Heart left ventricle (tissue), 13 donors: Measurements from ENCODE around the gene ZNF860.

ENCODE experiments used
- CTCF ChIP-seq, 12 donors: fragments of 200-600 bp; sonication (generic) in 4 of 12; IDR thresholded peaks; one replicate each; pipeline versions ENCODE4 v1.5.0 to v1.8.0; 2018 to 2022; ENCODE audit warnings: antibody characterized with exemption in 12 of 12, mild to moderate bottlenecking in 5 of 12
- POLR2A ChIP-seq, 2 donors: fragments of 450-650 bp; IDR thresholded peaks; one replicate each; pipeline ENCODE4 v1.6.1; 2017; ENCODE audit warnings: antibody characterized with exemption in 2 of 2, mild to moderate bottlenecking in 2 of 2, moderate library complexity in 2 of 2
- donor health status: ischemic (EF 13 %, LVEDD 7.1; RV severe dilation, severe dysfunction).
- donor health status: DM: no; HTN: yes; CAD: no.
- donor health status: DM: no; HTN: no; CAD: no.
- donor health status: ischemic (EF 25% LVEDD 6.9; RV normal size, moderate dysfunction).
- donor health status: ischemic (EF 25% LVEDD 5.7; RV mildly dilated, moderate dysfunction).
- donor health status: ischemic (EF 35%, LVEDD 5.7; RV mildly dilated, moderate dysfunction).
- donor health status: nonischemic (EF 11% LVEDD 7.7; RV severe dilation, severe dysfunction).
- donor health status: DM: yes; HTN: yes; CAD: no.
- donor health status: PGD.
- donor health status: ischemic (EF 29% LVEDD 5.4; RV normal size, mild dysfunction).
- donor health status: nonischemic (EF 23%, LVEDD 6.1; RV moderate dilation, normal function).

GRCh38 chr3:31993843-31994242 lies 12.3 kb downstream of the ZNF860 start:
- TF ChIP-seq CTCF (IDR thresholded peaks at IDR 0.05) (no peak), POLR2A (IDR thresholded peaks at IDR 0.05) (no peak)
